Caco-2 (cell line): ENCODE measurements around the gene BABAM2. TPM values are rescaled to one million over a fixed set of nuclear protein-coding genes. Genes with fewer than 3 reads are reported as not detected.

Experiments used
- BruUV-seq: library from RNA; stranded (reverse); fragments of 400-500 nt; replicated peaks from 2 replicates; lab custom pipeline; 2021; lab: Mats Ljungman, UMichigan
- CTCF ChIA-PET: fragments of 300-600 bp; sonication (Branson Sonifier 250); formaldehyde crosslinking; loops from one replicate; lab custom pipeline; 2022; ENCODE audit warnings: antibody characterized with exemption; lab: Charles Lee
- POLR2A ChIA-PET: fragments of 300-600 bp; sonication (Branson Sonifier 250); formaldehyde crosslinking; loops from one replicate; lab custom pipeline; 2022; ENCODE audit warnings: antibody characterized with exemption; lab: Charles Lee
- DNase-seq, 2 experiments: peaks; one replicate each; pipeline versions ENCODE4 v3.0.0 to v3.0.0-alpha.2; 2020 to 2022
- H3K27me3 ChIP-seq: replicated peaks from 2 replicates; pipeline ENCODE4 v1.6.0; 2011; ENCODE audit warnings: low read length; ENCODE audit not compliant: control insufficient read depth, insufficient read depth
- H3K36me3 ChIP-seq: 2 replicates; pipeline ENCODE4 v1.5.1; 2011; ENCODE audit warnings: low read length; ENCODE audit not compliant: control insufficient read depth, insufficient read depth
- H3K4me1 ChIP-seq: fragments of 250-450 bp; sonication (Bioruptor Pico); 2 replicates; pipeline ENCODE4 v1.5.1; 2020; ENCODE audit warnings: mild to moderate bottlenecking
- H3K4me3 ChIP-seq: 2 replicates; pipeline ENCODE4 v1.5.1; 2011; ENCODE audit warnings: low read depth, mild to moderate bottlenecking, control low read depth, low read length
- H3K9me3 ChIP-seq: fragments of 250-450 bp; sonication (Bioruptor Pico); 2 replicates; pipeline ENCODE4 v1.5.1; 2020; ENCODE audit warnings: mild to moderate bottlenecking, moderate library complexity
- H3K27ac Mint-ChIP-seq: one replicate; pipeline ENCODE4 v1.8.0; 2022; ENCODE audit warnings: mixed read lengths; ENCODE audit not compliant: unreplicated experiment
- H3K27me3 Mint-ChIP-seq: one replicate; pipeline ENCODE4 v1.8.0; 2022; ENCODE audit warnings: mixed read lengths; ENCODE audit not compliant: insufficient read depth, unreplicated experiment
- H3K36me3 Mint-ChIP-seq: one replicate; pipeline ENCODE4 v1.8.0; 2022; ENCODE audit warnings: mild to moderate bottlenecking, mixed read lengths; ENCODE audit not compliant: insufficient read depth, unreplicated experiment
- H3K4me1 Mint-ChIP-seq: one replicate; pipeline ENCODE4 v1.8.0; 2022; ENCODE audit warnings: low read depth, mixed read lengths; ENCODE audit not compliant: unreplicated experiment
- H3K4me3 Mint-ChIP-seq: one replicate; pipeline ENCODE4 v1.8.0; 2022; ENCODE audit warnings: mild to moderate bottlenecking, moderate library complexity, mixed read lengths; ENCODE audit not compliant: unreplicated experiment
- H3K9me3 Mint-ChIP-seq: one replicate; pipeline ENCODE4 v1.8.0; 2022; ENCODE audit warnings: mixed read lengths; ENCODE audit not compliant: unreplicated experiment
- intact Hi-C: fragments of 100-400 bp; cut with micrococcal nuclease; formaldehyde crosslinking; loops from one replicate; pipeline ENCODE4 v1.10.0; 2022; ENCODE audit not compliant: unreplicated experiment
- total RNA-seq: library from RNA; stranded (reverse); gene quantifications from 2 replicates; pipeline ENCODE4 v1.2.3, GENCODE V29; 2022
- TF ChIP-seq, protein P1 (sequence below), 2 experiments: fragments of 200-600 bp in 1 of 2; IDR thresholded peaks; 1 replicate in 1 of 2; 2 replicates in 1 of 2; pipeline versions ENCODE4 v1.5.1 to v1.8.0; 2011 to 2022; ENCODE audit warnings: antibody characterized with exemption in 1 of 2, control low read depth in 1 of 2, inconsistent platforms in 1 of 2, low read depth in 1 of 2, low read length in 1 of 2, mild to moderate bottlenecking in 1 of 2, moderate library complexity in 1 of 2; ENCODE audit not compliant: insufficient read depth in 1 of 2, severe bottlenecking in 1 of 2, unreplicated experiment in 1 of 2

BABAM2 gene
- total RNA-seq, 1 experiment from 2014 or later = 57.3 TPM

DNA sequence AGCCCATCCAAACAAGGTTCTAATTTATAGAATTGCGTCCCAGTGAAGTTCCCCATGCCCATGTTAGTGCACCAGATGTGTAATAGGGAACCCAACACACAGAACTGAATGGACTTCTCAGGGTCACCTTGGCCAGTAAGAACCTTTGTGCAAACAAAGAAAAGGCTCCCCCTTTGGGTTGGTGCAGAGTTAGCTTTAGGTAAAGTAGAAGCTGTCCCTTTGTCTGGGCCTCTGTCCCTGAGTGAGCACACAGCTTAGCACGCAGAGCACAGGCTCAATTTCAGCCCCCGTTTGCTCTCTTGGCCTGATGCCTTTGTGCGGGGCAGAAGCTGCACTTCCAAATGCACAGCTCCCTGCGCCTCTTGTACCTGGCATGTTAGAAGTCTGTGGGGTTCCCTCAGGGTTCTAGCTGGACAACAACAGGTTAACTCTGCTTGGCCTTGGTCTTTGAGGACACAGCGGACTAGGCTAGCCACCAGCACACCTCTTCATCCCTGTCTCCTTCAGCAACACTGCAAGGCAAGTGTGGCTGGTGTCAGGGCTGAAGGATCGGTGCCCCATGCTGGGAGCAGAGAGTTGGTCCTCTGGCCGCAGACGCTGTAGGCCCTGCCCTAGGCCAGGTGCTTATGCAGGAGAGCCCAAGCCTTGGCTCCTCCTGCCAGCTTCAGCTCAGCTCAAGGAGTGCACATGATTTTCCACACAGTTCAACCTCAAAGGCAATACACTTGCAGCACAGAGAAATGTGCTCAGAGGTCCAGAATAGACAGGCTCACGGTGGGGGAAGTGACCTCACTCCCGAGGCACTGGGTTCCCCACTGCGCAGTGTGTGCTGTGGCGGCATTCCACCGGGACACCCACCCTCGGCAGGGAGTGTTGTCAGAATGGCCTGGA, 428.8 kb downstream of the BABAM2 start:
- ChIA-PET POLR2A (no interaction called here), CTCF (interaction anchor here (0.6 kb wide), 2 partner anchors 13 to 516 kb away, joined by 3 read pairs; no protein-coding TSS in a partner anchor)
- TF ChIP-seq, protein P1, sequence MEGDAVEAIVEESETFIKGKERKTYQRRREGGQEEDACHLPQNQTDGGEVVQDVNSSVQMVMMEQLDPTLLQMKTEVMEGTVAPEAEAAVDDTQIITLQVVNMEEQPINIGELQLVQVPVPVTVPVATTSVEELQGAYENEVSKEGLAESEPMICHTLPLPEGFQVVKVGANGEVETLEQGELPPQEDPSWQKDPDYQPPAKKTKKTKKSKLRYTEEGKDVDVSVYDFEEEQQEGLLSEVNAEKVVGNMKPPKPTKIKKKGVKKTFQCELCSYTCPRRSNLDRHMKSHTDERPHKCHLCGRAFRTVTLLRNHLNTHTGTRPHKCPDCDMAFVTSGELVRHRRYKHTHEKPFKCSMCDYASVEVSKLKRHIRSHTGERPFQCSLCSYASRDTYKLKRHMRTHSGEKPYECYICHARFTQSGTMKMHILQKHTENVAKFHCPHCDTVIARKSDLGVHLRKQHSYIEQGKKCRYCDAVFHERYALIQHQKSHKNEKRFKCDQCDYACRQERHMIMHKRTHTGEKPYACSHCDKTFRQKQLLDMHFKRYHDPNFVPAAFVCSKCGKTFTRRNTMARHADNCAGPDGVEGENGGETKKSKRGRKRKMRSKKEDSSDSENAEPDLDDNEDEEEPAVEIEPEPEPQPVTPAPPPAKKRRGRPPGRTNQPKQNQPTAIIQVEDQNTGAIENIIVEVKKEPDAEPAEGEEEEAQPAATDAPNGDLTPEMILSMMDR (IDR thresholded peaks at IDR 0.05; ENCODE audit: insufficient read depth in 1 of 2, low read depth in 1 of 2, low read length in 1 of 2, severe bottlenecking in 1 of 2, unreplicated experiment in 1 of 2) = no peak
- no peaks in the 10 kb centered on the region for H3K36me3 ChIP-seq
- BruUV-seq = no TSS peak
- no peak overlapping the region for H3K4me3 Mint-ChIP-seq
- no peak overlapping the region for H3K27ac Mint-ChIP-seq
- no peak for DNase-seq
- no peaks in the 10 kb centered on the region for H3K9me3 Mint-ChIP-seq
- H3K4me1 Mint-ChIP-seq = peaks cover 8% of the 10 kb centered on the region
- intact Hi-C loops = no loop called here
- no peaks in the 10 kb centered on the region for H3K36me3 Mint-ChIP-seq
- H3K4me3 ChIP-seq = no peak overlapping the region
- peaks cover 9% of the 10 kb centered on the region; the same call in 1 of the 2 replicates for H3K4me1 ChIP-seq
- H3K27me3 Mint-ChIP-seq = no peaks in the 10 kb centered on the region
- no peaks in the 10 kb centered on the region for H3K27me3 ChIP-seq
- no peaks in the 10 kb centered on the region for H3K9me3 ChIP-seq

DNA sequence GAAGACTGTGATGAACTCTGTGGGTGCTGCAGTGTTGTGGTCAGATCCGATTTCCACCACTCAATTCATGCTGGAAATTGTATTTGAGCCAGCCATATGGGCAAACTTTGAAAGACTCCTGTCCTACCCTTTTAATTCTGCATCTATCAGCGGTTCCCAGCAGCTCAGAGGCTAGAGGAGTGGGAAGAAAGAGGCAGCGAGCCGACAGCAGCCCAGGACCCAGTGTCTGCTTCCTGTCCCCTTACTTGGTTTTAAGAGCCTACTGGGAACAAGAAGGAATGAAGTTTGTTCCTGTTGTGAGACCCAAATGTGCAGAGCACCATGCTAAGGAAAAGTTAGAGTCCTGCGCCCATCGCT, 429.5 kb downstream of the BABAM2 start:
- peaks cover 8% of the 10 kb centered on the region for H3K4me1 Mint-ChIP-seq
- intact Hi-C loops = no loop called here
- Histone ChIP-seq H3K9me3 (no peaks in the 10 kb centered on the region), H3K27me3 (no peaks in the 10 kb centered on the region), H3K4me3 (no peak overlapping the region), H3K36me3 (no peaks in the 10 kb centered on the region), H3K4me1 (peaks cover 9% of the 10 kb centered on the region; the same call in 1 of the 2 replicates)
- H3K36me3 Mint-ChIP-seq = no peaks in the 10 kb centered on the region
- no peak for DNase-seq
- no TSS peak for BruUV-seq
- no peak overlapping the region for H3K4me3 Mint-ChIP-seq
- H3K27me3 Mint-ChIP-seq = no peaks in the 10 kb centered on the region
- ChIA-PET POLR2A (no interaction called here), CTCF (interaction anchor here (0.6 kb wide), 1 partner anchor 515 kb away, joined by 3 read pairs; no protein-coding TSS in a partner anchor)
- TF ChIP-seq, protein P1 (IDR thresholded peaks at IDR 0.05; ENCODE audit: insufficient read depth in 1 of 2, low read depth in 1 of 2, low read length in 1 of 2, severe bottlenecking in 1 of 2, unreplicated experiment in 1 of 2) = no peak
- no peak overlapping the region for H3K27ac Mint-ChIP-seq
- no peaks in the 10 kb centered on the region for H3K9me3 Mint-ChIP-seq

DNA sequence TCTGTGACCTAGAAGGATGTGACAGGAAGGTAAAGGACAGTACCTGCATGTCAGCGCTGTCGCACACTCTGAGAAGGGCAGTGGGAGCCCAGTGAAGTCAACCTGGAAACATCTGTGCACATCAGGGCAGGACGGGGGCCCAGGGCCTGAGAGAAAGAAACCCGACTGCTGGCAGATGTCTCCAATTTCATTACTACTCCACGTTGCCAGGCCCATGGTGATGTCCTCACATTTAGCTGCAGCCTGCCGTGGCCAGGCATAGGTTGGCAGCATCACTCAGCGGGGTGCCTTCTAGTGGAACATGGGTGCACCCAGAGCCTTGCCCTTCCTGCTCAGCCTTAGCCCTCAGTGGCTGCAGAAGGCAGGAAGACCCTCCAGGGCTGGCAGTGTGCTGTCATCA, 429.8 kb downstream of the BABAM2 start:
- Histone ChIP-seq H3K4me3 (no peak overlapping the region), H3K36me3 (no peaks in the 10 kb centered on the region), H3K9me3 (no peaks in the 10 kb centered on the region), H3K4me1 (peaks cover 9% of the 10 kb centered on the region; the same call in 1 of the 2 replicates), H3K27me3 (no peaks in the 10 kb centered on the region)
- Mint-ChIP-seq H3K4me3 (no peak overlapping the region), H3K9me3 (no peaks in the 10 kb centered on the region), H3K27ac (no peak overlapping the region), H3K4me1 (peaks cover 8% of the 10 kb centered on the region), H3K27me3 (no peaks in the 10 kb centered on the region), H3K36me3 (no peaks in the 10 kb centered on the region)
- DNase-seq = no peak
- ChIA-PET CTCF (no interaction called here), POLR2A (no interaction called here)
- TF ChIP-seq, protein P1 (IDR thresholded peaks at IDR 0.05; ENCODE audit: insufficient read depth in 1 of 2, low read depth in 1 of 2, low read length in 1 of 2, severe bottlenecking in 1 of 2, unreplicated experiment in 1 of 2) = no peak
- no TSS peak for BruUV-seq
- intact Hi-C loops = no loop called here
